Fibroblast of peridontal ligament (primary cell): ENCODE data around the gene EMP2.
"Not testable (repeated sequence)": the region's sequence is repeated elsewhere in the genome, so short reads cannot be mapped to it uniquely, and the experiment has no call there.

Experiments
- DNase-seq: peaks from one replicate; pipeline ENCODE4 v3.0.0-alpha.2; 2010; ENCODE audit errors: extremely low read depth

EMP2 gene

DNA sequence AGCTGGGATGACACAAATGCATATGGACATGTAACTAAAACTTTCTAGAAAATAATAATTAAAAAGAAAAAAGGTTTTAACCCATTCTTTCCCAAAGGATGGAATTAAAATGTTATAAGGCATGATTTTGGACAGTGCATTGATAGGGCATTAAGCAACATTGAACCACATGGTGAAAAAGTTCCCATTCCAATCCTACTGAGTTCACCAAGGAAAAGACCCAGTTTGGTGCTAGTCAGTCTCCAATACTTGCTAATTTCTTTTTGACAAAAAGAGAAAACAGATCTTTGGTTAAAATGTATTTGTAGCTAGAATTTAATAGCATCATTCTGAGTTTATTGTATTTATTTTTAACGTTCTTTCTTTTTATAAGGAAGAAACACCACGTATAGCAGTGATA lies 28.1 kb downstream of the EMP2 start:
- DNase-seq, result peak; percentile 31

DNA sequence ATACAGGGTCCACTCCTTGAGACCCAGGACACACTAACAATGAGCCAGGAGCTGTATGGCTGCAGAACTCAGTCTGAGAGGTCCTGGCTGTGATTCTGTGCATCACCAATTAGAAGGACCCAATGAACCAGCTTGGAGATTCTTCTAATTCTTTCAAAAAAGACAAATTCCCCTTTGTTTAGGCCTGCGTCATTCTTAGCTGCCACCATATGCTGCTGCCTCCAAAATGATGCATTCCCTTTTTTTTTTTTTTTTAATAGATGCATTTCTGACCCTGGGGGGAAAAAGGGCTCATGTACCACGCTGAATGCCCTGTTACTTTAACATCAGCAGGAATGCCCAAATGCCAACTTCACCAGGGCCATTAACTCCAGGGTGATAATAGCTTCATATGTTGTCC lies 28.5 kb downstream of the EMP2 start:
- no peak for DNase-seq

DNA sequence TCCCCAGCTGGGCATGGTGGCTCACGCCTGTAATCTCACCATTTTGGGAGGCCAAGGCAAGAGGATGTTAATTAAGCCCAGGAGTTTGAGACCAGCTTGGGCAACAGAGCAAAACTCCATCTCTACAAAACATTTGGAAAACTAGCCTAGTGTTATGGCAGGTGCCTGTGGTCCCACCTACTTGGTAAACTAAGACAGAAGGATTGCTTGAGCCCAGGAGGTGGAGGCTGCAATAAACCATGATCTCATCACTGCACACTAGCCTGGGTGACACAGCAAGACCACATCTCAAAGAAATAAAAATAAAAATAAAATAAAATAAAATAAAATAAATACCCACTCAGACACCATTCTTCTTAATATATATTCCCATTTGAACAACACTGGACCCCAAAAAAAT lies 32.0 kb downstream of the EMP2 start:
- no peak for DNase-seq

DNA sequence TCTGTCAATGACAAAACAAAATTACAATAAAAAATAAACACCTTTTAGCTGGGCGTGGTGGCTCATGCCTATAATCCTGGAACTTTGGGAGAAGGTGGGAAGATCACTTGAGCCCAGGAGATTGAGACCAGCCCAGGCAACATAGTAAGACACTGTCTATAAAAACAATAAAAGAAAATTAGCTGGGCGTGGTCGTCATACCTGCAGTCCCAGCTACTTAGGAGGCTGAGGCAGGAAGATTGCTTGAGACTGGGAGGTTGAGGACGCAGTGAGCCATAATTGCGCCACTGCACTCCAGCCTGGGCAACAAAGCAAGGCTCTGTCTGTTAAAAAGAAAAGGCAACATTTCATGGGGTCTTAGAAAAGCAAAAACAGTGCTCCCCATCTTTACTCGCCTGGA lies 32.7 kb downstream of the EMP2 start:
- no peak for DNase-seq

DNA sequence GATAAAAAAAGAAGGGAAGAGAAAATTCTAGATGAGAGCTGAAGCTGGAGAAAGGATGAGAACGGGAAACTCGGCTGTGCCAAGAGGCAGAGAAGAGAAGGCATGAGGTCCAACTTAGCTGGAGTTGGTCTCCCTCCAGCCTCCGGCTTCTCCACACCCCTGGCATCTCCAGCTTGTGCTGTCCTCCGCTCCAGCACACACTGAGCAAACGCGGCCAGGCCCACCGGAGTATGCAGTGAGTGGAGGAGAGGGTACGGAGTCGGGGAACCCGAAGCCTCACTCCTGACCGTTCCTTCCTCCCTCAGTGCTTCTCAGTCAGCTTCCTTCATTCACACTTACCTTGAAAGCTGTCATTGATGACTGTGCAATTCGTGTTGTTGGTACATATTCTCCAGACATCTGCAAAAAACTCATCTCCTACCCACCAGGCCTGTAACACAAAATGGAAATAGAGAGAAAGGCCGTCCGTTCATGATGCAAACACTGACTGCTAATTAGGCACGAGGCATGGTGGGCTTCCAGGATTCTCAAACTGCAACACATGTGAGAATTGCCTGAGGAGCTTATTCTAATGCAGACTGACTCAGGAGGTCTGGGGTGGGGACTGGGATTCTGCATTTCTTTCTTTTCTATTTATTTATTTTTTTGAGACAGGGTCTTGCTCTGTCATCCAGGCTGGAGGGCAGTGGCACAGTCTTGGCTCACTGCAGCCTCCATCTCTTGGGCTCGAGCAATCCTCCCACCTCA lies 37.0 kb downstream of the EMP2 start:
- DNase-seq, result no peak

DNA sequence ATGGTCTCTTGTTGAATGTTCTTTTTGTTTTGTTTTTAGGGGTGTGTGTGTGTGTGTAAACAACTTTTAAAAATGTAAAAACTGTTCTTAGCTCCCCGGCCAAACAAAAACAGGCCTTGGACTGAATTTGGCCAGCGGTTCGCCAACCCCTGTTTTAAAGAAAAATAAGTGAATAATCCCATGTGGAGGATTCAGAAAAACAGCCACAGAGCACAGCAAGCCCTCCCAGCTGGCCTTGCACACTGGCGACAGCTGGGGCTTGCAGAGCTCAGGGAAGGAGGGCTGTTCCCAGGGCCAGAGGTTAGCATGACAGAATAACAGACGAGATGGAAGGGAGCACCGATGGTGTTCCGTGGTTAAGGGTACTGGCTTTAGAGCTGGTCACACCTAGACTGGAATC lies 39.0 kb downstream of the EMP2 start:
- DNase-seq, result no peak

DNA sequence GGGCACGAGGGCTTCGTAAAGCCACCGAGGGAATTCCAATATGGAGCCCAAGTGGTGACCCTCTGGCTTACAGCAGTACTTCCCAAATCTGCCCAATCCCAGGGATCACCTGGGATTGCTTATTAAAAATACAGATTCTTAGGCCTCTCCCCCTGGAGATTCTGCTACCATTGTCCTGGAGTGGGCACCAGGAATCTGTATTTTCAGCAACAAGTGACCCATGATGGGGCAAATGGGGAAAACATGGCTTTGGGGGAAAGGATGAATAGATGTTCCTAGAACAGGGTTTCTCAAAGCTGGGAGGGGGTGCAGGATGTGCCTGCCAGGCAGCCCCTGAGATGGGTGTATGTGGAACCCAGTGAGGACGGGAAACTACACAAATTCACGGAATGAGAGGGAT lies 40.6 kb downstream of the EMP2 start:
- DNase-seq, result no peak

DNA sequence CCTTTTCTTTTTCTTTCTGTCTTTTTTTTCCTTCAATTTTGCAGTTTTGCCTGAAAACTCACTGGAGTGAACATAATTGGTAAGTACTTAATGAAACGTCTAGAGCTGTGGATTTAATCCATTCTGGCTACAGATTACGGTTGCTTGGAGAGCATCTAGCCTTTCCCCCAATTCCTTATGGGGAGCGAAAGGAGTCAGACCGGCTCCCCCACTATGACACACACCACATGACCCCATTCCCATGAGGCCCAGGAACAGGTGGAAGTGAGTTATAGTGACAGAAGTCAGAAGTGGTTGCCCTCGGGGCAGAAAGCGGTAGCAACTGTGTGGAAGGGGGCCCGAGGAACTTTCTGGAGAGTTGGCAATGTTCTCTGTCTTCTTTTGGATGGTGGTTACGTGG lies 41.2 kb downstream of the EMP2 start:
- no peak for DNase-seq

DNA sequence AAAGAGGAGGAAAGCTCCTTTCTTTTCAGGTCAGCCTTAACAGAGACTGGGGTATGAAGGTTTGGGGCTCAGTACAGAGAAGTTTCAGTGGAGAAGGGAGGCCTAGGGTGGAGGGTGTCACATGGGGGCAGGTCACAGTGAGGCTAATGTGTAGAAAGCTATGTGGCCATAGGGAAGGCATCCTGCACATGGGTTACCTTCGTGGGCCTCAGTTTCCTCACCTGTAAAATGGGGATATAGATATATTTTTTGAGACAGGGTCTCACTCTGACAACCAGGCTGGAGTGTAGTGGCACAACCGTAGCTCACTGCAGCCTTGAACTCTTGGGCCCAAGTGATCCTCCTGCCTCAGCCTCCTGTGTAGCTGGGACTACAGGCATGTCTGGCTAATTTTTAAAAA lies 41.8 kb downstream of the EMP2 start:
- no peak for DNase-seq

DNA sequence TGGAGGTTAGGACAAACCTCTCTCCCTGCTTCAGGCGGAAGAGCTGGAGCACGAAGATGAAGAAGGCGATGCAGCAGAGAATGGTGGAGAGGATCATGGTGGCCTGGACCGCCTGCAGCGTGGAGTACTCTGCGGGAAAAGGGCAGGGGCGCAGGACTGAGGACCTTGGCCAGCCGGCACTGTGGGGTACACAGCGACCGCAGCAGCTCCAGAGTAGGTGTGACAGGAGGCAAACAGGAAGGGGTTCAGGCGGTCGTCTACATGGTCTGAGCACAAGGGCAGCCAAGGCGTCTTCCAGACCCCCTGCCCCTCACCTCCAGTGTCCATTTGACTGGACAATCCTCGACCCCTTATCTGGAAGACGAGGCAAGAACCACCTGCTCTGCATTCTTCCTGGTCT lies 42.5 kb downstream of the EMP2 start:
- no peak for DNase-seq

DNA sequence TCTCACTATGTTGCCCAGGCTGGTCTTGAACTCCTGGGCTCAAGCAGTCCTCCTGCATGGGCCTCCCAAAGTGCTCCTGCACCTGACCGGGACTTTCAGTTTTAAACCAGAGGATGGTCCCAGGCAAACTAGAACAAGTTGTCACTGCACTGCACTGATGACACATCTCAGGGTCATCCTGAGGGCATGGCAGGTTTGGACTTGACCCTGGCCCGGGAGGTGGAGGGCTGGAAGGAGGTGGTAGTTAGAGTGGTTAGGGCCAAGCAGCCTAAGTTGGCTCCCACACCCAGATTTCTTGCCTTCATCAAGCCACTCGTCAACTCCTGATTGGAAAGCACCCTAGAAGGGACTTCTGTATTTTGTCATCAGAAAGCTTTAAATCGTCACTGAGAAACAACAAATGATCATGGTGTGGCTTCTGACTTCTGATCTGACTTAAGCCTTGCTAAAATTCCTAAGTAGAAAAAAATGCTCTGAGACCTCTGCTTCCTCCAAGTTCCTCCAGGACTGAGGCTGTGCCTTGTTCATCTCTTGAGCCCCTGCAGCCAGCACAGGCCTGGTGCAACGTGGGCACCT lies 43.5 kb downstream of the EMP2 start:
- no peak for DNase-seq

DNA sequence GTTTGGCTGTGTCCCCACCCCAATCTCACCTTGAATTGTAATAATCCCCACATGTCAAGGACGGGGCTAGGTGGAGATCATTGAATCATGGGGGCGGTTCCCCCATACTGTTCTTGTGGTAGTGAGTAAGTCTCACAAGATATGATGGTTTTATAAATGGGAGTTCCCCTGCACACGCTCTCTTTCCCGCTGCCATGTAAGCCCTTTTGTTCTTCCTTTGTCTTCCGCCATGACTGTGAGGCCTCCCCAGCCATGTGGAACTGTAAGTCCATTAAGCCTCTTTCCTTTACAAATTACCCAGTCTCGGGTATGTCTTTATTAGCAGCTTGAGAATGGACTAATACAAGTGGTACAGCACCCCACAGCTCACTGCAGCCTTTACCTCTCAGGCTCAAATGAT lies 44.1 kb downstream of the EMP2 start:
- not testable (repeated sequence) for DNase-seq

DNA sequence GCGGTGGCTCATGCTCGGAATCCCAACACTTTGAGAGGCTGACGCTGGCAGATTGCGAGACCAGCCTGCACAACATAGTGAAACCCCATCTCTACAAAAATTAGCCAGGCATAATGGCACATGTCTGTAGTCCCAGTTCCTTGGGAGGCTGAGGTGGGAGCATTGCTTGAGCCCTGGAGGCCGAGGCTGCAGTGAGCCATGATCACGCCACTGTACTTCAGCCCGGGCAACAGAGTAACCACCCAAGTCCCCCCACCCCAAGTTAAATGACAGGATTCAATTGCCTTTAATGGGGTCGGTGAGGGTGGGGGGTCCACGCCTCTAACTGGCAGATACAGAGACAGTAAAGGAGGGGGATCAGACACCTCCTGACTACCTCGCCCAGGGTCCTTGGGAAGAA lies 44.9 kb downstream of the EMP2 start:
- DNase-seq, result no peak

DNA sequence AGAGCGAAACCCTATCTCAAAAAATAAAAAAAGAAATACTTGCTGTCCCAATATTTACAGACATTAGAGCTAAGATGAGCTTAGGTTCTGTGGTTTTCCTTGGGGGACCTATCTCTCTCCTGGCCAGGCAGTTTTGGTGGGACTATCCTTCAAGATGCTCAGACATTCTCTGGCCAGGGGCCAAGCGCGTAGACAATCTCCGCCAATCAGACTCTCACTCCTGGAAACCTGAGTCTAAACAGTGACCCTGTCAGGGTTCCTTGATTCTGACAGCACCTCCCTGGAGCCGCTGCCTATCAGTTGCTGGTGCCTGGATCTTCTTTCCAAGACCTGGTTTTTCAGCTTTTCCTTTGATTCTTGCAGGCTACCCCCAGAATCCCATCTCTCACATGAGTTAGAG lies 45.6 kb downstream of the EMP2 start:
- no peak for DNase-seq

DNA sequence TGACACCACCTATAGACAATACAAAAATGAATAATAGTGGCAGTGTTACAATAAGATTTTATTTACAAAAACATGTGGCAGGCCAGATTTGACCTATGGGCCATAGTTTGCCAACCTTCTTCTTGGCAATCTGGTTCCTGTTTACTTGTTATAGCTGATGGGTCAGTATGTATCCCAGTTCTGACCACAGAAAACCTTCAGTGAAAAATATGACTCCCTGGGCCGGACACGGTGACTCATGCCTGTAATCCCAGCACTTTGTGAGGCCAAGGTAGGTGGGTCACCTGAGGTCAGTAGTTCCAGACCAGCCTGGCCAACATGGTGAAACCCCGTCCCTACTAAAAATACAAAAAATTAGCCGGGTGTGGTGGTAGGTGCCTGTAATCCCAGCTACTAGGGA lies 46.8 kb downstream of the EMP2 start:
- DNase-seq, result not testable (repeated sequence)

DNA sequence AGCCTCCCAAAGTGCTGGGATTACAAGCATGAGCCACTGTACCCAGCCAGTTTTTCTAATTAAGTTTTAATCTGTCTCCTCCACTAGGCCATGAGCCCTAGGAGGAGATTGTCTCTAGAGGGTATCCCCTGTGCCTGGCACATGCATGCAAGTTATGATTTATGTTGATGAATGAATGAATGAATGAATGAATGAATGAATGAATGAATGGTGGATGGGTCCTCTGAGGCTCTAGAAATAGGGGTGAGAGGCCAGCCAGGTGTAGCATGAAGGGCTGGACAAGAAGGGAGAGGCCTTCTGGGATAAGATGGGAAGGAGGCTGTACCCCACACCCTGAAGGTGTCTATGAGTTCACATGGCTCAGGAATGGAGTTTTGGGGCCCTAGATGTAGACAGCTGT lies 48.8 kb downstream of the EMP2 start:
- DNase-seq, result no peak

DNA sequence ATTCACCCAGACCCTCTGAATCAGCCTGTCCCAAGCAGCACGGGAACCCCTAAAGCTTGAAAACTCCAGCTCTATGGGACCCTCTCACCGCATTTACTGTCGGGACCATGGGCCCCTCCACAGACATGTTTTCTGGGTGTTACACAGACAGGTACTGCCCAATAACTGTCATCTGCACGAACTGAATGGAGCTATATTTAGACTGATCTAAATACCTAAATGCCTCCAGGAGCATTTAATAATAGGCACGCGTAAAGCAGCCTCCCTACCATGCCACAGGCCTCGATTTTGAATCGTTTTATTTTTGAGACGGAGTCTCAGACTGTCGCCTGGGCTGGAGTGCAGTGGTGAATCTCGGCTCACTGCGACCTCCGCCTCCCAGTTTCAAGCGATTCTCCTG lies 49.7 kb downstream of the EMP2 start:
- DNase-seq, result no peak

DNA sequence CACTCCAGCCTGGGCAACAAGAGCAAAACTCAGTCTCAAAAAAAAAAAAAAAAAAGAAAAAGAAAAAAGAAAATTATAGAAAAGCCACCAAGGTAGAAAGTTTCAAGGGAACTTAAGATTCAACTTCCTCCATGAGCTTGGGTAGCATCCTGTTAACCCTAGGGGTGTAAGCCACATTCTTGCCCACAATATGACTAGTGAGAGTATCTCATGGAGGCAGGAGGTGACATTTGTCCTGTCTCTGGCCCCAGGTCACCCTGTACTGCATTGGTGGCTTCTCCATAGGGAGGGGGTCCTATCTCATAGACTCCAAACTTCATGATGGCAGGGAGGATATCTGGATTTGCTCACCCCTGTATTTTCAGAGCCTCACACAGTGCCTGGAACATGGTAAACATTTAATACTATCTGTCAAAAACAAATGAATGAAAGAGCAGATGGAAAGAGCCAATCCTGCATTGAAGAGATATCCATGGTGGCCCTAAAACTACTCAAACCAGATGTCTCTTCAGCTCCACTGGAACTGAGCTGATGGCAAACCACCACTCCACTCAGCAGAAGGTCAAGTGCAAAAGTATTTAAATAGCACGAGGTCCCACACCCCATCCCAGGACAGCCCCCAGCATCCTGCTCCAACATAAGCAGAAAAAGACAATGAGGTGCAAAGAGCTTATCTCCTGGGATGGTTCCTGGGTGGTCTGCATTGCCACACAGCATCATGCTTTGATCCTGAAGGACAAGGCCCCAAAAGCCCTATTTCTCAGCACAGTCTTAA lies 50.3 kb downstream of the EMP2 start:
- DNase-seq, result no peak

DNA sequence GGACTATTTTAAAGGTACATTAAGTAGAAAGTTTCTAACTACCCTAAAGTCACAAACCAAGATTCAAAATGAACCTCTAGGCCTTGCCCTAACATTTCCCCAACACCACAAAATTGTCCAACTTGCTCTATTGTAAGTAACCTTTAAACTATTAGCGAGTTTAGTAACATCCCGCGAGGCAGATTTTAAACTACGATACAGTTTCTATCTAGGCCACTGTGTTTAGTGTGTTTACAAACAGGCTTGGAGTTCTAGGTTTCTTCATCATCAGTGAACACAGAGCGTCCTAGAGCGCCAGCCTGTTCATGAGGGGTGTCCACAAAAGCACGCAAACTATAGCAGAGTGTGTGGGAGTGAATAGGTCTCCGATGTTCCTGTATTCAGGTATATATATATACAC lies 51.8 kb downstream of the EMP2 start:
- no peak for DNase-seq

DNA sequence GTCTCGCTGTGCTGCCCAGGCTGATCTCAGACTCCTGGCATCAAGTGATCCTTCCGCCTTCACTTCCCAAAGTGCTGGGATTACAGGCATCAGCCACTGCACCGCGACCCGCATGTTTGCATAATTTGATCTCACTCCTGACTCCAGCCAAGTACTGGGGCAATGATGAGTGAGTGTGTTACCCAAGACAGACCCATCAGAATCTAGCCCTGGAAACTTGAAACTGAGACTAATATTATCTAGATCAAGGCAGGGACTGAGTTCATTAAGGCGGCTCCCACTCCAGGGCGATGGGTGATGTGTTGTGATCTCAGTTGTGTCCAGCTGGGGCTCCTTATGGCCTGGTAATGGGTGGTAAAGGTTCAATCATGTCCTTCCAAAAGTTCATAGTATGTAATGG lies 53.4 kb downstream of the EMP2 start:
- DNase-seq, result no peak

DNA sequence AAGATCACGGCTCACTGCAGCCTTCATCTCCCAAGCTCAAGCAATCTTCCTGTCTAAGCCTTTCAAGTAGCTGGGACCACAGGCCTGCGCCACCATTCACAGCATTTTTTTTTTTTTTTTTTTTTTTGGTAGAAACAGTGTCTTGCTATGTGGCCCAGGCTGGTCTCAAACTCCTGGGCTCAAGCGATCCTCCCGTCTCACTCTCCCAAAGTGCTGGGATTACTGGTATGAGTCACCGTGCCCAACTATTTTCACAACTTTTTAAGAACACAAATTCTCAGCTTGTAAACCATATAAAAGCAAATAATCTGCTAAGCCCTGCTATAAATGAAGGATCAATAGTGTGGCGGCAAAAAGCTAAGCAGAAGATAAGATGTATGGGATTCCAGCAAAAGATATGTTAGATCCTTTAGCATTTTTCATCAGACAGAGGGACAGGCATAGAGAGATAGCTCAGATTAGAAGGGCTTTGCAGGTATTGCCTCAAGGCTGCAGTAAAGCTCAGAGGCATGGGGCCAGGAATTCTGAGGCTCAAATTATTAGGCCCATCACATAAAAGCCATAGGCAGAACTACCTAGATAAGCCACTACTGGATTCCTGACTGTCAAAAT lies 55.1 kb downstream of the EMP2 start:
- DNase-seq, result no peak

DNA sequence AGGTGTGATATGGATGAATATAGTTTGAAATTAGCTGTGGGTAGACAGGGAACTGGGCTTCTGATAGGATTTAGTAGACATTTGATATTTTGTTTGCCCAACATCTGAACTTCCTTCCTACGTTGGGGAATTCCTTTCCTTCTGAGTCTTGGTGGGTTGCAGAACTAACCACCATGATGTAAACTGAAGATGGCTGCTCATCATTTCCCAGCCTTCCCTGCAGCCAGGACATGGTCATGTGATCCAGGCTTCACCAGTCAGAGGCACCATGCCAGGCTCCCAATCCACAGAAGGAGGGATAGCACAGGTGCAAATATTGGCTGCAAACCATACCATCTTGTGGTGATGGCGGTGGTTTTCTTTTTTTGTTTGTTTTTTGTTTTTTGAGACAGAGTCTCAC lies 57.4 kb downstream of the EMP2 start:
- no peak for DNase-seq
